ENCODE data around the gene PNMA6F.
"Not testable (repeated sequence)": the region's sequence is repeated elsewhere in the genome, so short reads cannot be mapped to it uniquely, and the experiment has no call there.

PNMA6F gene

GRCh38 chrX:153334654-153335295 lies 13.2 kb upstream of the PNMA6F start:
- DNase-seq: no peak

- DNase-seq: peak; percentile 50 to 82
Measured at GRCh38 chrX:153333821-153334653, 12.5 kb upstream of the PNMA6F start, which contains the start of gene ZNF275. ZNF275 (plus strand) TSS chrX:153334153; CDS start chrX:153336680, 2,527 bp downstream.

GRCh38 chrX:153333266-153333665 lies 11.7 kb upstream of the PNMA6F start:
- DNase-seq: no peak

- no peak for DNase-seq
Measured at GRCh38 chrX:153327561-153327960, 6.0 kb upstream of the PNMA6F start.

GRCh38 chrX:153320555-153321184 lies 897 bp downstream of the PNMA6F start:
- no peak for DNase-seq

GRCh38 chrX:153320047-153320443 lies 1.5 kb downstream of the PNMA6F start:
- DNase-seq: not testable (repeated sequence)

GRCh38 chrX:153319295-153320046 lies 2.1 kb downstream of the PNMA6F start:
- DNase-seq: no peak

GRCh38 chrX:153318811-153319210 lies 2.8 kb downstream of the PNMA6F start:
- no peak for DNase-seq

- DNase-seq: no peak
Measured at GRCh38 chrX:153317996-153318722, 3.4 kb downstream of the PNMA6F start.

GRCh38 chrX:153317306-153317705 lies 4.3 kb downstream of the PNMA6F start:
- DNase-seq: no peak

GRCh38 chrX:153312842-153313241 lies 8.7 kb downstream of the PNMA6F start:
- DNase-seq: no peak

GRCh38 chrX:153312041-153312440 lies 9.5 kb downstream of the PNMA6F start:
- no peak for DNase-seq

GRCh38 chrX:153310901-153311300 lies 10.7 kb downstream of the PNMA6F start:
- no peak for DNase-seq

- no peak for DNase-seq
Measured at GRCh38 chrX:153307276-153308178, 14.0 kb downstream of the PNMA6F start.

- DNase-seq: no peak
Measured at GRCh38 chrX:153306527-153307115, 14.9 kb downstream of the PNMA6F start.

GRCh38 chrX:153305972-153306371 lies 15.6 kb downstream of the PNMA6F start:
- no peak for DNase-seq

- DNase-seq: no peak
Measured at GRCh38 chrX:153304988-153305736, 16.4 kb downstream of the PNMA6F start.

GRCh38 chrX:153303276-153304262 lies 18.0 kb downstream of the PNMA6F start:
- no peak for DNase-seq

- DNase-seq: no peak
Measured at GRCh38 chrX:153302796-153303195, 18.8 kb downstream of the PNMA6F start.

Measured in NCI-H446 (cell line).